ENCODE data around the gene BAIAP2L1. TPM values are rescaled to one million over a fixed set of nuclear protein-coding genes. Genes with fewer than 3 reads are reported as not detected.

BAIAP2L1 gene
- total RNA-seq, 1 donor from 2014 or later, result 20.6 TPM

GRCh38 chr7:98249106-98249505 lies 151.8 kb downstream of the BAIAP2L1 start:
- H3K27me3 Mint-ChIP-seq (ENCODE audit: unreplicated experiment), result peaks cover 12% of the 10 kb centered on the region
- H3K4me3 Mint-ChIP-seq (ENCODE audit: unreplicated experiment), result peak overlapping the region; percentile 32
- peaks cover 9% of the 10 kb centered on the region for H3K36me3 Mint-ChIP-seq (ENCODE audit: low read depth, unreplicated experiment)
- H3K4me1 Mint-ChIP-seq (ENCODE audit: unreplicated experiment), result peaks cover 44% of the 10 kb centered on the region
- peak; percentile 39 for DNase-seq (ENCODE audit: low spot score)
- no peak for TF ChIP-seq CTCF (IDR thresholded peaks at IDR 0.05; ENCODE audit: unreplicated experiment)
- H3K27ac Mint-ChIP-seq (ENCODE audit: unreplicated experiment), result peak overlapping the region; percentile 93
- H3K9me3 Mint-ChIP-seq (ENCODE audit: unreplicated experiment), result no peaks in the 10 kb centered on the region

GRCh38 chr7:98248156-98248555 lies 152.7 kb downstream of the BAIAP2L1 start:
- Mint-ChIP-seq H3K36me3 (ENCODE audit: low read depth, unreplicated experiment) (peaks cover 9% of the 10 kb centered on the region), H3K4me1 (ENCODE audit: unreplicated experiment) (peaks cover 44% of the 10 kb centered on the region), H3K27me3 (ENCODE audit: unreplicated experiment) (peaks cover 12% of the 10 kb centered on the region), H3K4me3 (ENCODE audit: unreplicated experiment) (no peak overlapping the region), H3K9me3 (ENCODE audit: unreplicated experiment) (no peaks in the 10 kb centered on the region), H3K27ac (ENCODE audit: unreplicated experiment) (peak overlapping the region; percentile 86)
- TF ChIP-seq CTCF (IDR thresholded peaks at IDR 0.05; ENCODE audit: unreplicated experiment), result no peak
- no peak for DNase-seq (ENCODE audit: low spot score)

- DNase-seq (ENCODE audit: low spot score), result no peak
- no peak overlapping the region for H3K4me3 Mint-ChIP-seq (ENCODE audit: unreplicated experiment)
Measured at GRCh38 chr7:98244871-98245270, 156.0 kb downstream of the BAIAP2L1 start.

GRCh38 chr7:98242934-98243333 lies 158.0 kb downstream of the BAIAP2L1 start:
- no peak overlapping the region for H3K27ac Mint-ChIP-seq (ENCODE audit: unreplicated experiment)
- peaks cover 16% of the 10 kb centered on the region for H3K4me1 Mint-ChIP-seq (ENCODE audit: unreplicated experiment)
- peaks cover 8% of the 10 kb centered on the region for H3K27me3 Mint-ChIP-seq (ENCODE audit: unreplicated experiment)

More at GRCh38 chr7:98244871-98245270, 156.0 kb downstream of the BAIAP2L1 start:
- Mint-ChIP-seq H3K9me3 (ENCODE audit: unreplicated experiment) (no peaks in the 10 kb centered on the region), H3K4me1 (ENCODE audit: unreplicated experiment) (peaks cover 30% of the 10 kb centered on the region), H3K27ac (ENCODE audit: unreplicated experiment) (no peak overlapping the region), H3K36me3 (ENCODE audit: low read depth, unreplicated experiment) (peaks cover 17% of the 10 kb centered on the region), H3K27me3 (ENCODE audit: unreplicated experiment) (peaks cover 12% of the 10 kb centered on the region)
- no peak for TF ChIP-seq CTCF (IDR thresholded peaks at IDR 0.05; ENCODE audit: unreplicated experiment)

GRCh38 chr7:98242342-98242741 lies 158.5 kb downstream of the BAIAP2L1 start:
- Mint-ChIP-seq H3K27me3 (ENCODE audit: unreplicated experiment) (peaks cover 8% of the 10 kb centered on the region), H3K9me3 (ENCODE audit: unreplicated experiment) (no peaks in the 10 kb centered on the region), H3K4me1 (ENCODE audit: unreplicated experiment) (peaks cover 12% of the 10 kb centered on the region), H3K27ac (ENCODE audit: unreplicated experiment) (no peak overlapping the region), H3K4me3 (ENCODE audit: unreplicated experiment) (no peak overlapping the region), H3K36me3 (ENCODE audit: low read depth, unreplicated experiment) (peaks cover 19% of the 10 kb centered on the region)
- no peak for TF ChIP-seq CTCF (IDR thresholded peaks at IDR 0.05; ENCODE audit: unreplicated experiment)
- no peak for DNase-seq (ENCODE audit: low spot score)

More at GRCh38 chr7:98242934-98243333, 158.0 kb downstream of the BAIAP2L1 start:
- H3K9me3 Mint-ChIP-seq (ENCODE audit: unreplicated experiment), result no peaks in the 10 kb centered on the region
- no peak for TF ChIP-seq CTCF (IDR thresholded peaks at IDR 0.05; ENCODE audit: unreplicated experiment)
- no peak for DNase-seq (ENCODE audit: low spot score)
- H3K4me3 Mint-ChIP-seq (ENCODE audit: unreplicated experiment), result no peak overlapping the region
- H3K36me3 Mint-ChIP-seq (ENCODE audit: low read depth, unreplicated experiment), result peaks cover 22% of the 10 kb centered on the region
